HG02938 (cell line): Measurements from ENCODE around the gene SLC4A4.
A peak's percentile ranks its signal among the peaks of the same experiment; 100 is the strongest.

ENCODE experiments used
- ATAC-seq: cut with Tn5 transposase; IDR thresholded peaks from one replicate; pipeline ENCODE4 v1.9.1; 2021; ENCODE audit warnings: mild to moderate bottlenecking, moderate library complexity; ENCODE audit not compliant: unreplicated experiment

Gene SLC4A4

DNA sequence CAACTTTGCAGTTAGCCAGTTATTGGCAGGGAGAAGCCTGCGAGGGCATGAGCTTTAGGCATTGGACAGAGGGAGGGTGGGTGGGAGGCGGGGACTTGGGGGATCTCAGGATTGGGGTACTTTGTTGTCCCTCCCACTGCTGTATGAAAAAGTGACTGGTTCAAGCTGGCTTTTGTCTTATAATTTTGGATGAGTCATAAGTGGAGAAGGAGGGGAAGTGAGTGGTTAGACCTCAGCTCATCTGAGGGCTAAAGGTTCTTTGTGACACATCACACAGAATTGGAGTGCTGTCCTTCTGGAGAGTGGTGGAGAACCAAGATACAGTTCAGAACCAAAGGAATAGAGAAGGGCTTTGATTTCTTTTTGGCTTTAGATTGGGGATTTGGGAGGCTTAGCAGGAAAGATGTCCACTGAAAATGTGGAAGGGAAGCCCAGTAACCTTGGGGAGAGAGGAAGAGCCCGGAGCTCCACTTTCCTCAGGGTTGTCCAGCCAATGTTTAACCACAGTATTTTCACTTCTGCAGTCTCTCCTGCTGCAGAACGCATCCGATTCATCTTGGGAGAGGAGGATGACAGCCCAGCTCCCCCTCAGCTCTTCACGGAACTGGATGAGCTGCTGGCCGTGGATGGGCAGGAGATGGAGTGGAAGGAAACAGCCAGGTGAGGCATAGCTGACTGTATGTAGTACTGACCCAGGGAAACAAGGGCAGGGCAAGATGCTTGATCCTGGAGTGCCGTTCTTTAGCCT lies at the start of gene SLC4A4:
Gene SLC4A4, plus strand, starts transcription at position 175 of the 748 bp plus-strand sequence.
- peak; percentile 100 for ATAC-seq

DNA sequence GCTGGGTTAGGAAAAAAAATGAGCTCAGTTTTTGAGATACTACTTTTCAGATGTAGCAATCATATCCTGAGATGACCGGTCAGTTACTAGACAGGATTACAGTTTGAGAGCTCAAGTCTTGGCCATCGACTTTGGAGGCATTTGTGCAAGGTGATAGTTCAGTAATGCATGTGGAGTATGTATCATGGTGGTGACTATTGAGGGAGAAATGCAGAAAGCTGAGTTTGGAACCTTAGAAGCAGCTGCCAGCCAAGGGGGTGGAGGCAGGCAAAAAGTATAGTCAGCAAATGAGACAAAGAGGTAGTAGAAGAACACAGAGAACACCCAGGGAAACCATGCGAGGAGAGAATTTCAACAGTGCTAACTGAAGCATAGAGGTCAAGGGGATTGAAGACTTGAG lies 48.7 kb upstream of the SLC4A4 start:
- ATAC-seq = no peak

DNA sequence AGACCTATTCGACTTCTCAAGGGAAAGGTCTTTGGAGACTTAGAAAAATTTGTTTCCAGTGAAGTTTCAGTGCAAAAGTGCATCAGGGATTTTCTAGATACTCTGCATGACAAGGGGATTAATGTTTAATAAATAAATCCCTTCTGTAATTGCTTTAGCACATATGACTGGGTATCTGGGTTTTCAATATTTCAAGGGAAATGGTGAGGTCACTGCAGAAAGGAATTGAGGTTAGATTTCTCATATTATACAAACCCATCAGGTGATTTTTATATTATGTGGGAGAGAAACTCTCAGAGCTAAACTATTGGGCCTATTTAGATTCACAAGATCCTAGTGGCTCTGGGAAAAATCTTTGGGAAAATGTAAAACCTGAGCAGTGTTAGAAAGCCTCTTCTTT lies 48.3 kb upstream of the SLC4A4 start:
- no peak for ATAC-seq

DNA sequence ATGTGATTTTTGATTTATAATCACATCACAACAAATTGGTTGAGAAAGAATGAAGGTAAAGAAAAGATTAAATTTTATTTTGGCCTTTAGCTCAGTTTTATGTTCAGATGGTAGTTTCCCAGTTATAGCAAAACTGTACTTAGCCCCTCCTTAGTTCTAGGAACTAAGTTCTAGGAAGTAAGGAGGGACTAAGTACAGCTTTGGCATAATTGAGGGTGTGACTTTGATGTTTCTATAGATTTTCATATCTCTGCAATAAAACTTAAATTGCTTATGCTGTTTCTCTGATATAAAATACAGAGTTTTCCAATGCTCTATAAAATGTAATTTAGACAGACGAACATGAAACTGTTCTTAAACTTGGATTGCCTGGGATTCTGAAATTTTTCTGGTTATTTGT lies 46.6 kb upstream of the SLC4A4 start:
- ATAC-seq = no peak

DNA sequence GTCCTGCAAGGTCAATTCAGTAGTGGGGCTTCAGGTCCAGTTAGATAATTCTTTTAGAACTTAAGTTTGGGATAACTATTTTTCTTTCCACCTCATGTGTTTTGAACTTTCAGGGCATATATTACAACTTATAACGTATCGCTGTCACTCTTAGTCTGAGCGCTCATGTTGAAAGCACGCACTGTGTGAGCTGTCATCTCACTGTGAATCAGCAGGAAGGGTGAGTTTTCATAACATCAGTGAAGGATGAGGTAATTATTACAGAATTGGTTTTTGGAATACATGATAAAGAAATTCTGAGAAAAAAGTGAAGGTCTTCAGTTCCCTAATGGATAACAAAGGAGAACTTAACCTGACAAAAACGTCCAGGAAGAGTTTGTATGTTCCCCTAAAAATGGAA lies 45.1 kb upstream of the SLC4A4 start:
- ATAC-seq = no peak

DNA sequence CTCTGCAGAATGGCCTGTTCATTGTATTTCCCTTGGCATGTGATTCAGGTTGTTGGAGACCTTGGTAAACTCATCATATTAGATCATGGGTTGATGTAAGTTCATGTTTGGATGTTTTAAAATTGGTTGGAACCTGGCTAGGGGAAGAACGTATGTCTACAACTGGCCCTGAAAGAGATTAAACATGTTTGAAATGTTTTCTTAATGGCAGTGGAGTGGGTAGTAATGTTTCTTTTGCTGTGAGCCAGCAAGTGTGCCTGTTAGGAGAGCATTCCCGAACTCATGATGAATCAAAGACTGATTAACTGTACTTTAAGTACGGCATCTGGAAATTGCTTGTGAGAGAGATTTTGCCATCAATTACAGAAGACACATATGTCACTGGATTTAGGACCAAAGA lies 44.5 kb upstream of the SLC4A4 start:
- no peak for ATAC-seq

DNA sequence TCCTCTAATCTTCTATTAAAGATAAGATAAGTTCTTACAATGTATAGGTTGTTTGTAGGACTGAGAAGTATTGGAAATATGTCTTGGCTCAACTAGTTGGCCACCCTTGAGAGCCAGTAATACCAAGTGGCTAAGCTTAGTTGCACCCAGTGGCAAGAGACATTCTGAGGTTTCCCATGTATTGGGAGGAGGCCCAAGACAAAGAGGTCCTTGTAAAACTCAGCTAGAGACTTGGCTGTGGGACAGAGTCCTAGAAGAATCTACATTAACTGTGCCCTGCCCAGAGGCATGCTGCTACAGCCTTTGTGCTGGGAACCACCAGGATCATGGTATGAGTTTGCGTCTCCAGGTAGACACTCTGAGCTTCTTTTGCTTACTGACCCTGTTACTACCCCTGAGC lies 41.9 kb upstream of the SLC4A4 start:
- no peak for ATAC-seq

DNA sequence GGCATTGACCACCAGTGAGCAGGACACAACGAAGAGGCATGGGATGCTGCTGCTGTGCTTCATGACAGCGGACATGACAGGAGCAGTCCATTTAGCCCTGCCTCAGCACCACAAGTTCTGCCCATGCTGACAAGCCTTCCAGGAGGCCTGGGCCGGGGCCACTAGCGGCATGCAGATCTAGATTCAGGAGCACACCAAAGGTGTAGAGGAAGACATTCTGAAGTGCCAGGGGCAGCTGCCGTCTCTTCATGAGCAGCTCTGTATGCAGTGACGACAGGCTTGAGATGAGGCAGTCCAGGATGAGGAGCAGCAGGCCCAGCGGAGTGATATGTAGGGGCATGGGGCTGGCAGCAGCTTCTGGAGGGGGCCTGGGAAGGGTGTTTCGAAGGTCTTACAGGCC lies 38.5 kb upstream of the SLC4A4 start:
- ATAC-seq = no peak

DNA sequence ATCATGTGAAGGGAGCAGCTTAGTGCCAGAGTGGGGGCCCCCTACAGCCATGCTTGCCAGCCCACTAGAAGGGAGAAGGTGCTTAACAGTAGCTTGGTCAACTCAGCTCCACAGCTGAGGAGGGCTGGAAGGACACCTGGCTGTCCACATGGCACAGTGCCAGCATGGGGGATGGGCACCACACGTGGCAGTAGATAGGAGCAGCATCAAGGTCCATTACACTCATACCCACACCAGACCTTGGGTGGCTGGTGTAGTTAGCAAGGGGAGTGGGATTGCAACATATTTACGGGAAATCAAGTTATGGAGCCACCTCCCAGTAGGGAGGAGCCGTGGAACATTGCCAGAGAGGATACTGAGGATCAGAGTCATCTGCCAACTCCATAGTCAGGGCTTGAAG lies 37.9 kb upstream of the SLC4A4 start:
- no peak for ATAC-seq

DNA sequence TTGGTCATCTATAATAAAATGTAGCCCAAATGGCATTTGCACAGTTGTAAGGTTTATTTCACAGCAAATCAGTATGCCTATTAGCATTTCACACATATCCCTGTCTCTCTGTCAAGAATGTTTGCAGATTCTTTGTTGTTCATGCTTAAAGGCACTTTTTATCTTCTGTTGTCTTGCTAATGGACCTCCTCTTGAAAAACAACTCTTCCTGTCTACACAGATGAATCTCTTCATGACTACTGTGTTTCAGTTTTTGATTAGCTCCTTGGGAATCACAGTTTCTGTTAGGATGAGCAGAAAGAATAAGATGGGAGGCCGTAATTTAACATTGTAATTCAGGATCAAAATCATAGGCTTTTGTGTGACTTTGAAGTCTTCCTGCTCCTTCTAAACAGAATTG lies 35.5 kb upstream of the SLC4A4 start:
- no peak for ATAC-seq

DNA sequence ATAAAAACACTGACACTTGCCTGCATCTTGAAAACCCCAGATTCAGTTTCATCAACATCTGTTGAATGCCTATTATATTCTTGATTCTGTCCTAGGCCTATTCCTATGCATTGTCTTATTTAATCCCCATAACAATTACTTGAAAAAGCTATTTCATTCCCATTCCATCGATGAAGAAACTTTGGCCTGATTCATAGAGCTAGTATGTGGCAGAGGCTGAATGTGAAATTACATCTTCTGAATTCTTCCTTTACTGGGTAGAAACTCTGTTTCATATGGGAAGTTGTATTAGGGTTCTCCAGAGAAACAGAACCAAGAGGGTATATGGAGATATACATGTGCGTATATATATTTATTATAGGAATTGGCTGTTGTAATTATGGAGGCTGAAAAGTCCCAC lies 35.0 kb upstream of the SLC4A4 start:
- ATAC-seq = no peak

DNA sequence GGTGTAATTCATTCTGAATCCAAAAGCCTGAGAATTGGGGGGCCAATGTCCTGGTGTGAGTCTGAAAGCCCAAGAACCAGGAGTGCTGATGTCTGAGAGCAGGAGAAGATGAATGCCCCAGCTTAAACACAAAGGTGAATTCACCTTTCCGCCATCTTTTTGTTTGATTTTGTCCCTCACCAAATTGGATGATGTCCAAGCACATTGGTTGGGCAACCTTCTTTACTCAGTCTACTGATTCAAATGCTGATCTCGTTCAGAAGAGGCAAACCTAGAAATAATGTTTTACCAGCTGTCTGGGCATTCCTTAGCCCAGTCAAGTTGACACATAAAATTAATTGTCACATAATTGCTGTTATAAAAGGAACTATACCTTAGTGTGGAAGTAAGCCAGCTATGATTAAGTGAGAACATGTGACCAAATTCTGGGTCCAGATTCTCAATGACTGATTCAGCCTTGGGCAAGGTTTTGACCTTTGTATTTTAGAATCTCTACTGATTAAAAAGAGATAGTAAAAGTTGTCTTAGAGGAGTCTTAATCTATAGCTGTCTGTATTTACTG lies 34.5 kb upstream of the SLC4A4 start:
- no peak for ATAC-seq

DNA sequence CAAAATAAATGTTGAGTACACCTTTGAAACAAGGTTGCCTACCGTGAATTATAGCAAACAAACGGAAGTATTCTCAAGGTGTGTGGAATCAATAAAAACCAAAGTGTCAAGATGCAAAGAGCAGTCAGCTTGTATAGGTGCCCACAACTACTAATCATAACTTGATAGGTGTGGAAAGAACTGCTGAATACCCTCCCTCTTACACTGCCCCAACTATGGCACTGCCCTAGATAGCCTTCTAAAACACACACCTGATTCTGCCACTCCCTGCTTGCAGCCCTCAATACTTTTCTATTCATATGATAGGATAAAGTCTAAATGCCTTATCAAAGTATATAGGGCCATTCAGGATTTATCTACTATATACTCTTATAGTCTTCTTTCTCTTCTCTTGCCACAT lies 31.1 kb upstream of the SLC4A4 start:
- no peak for ATAC-seq

DNA sequence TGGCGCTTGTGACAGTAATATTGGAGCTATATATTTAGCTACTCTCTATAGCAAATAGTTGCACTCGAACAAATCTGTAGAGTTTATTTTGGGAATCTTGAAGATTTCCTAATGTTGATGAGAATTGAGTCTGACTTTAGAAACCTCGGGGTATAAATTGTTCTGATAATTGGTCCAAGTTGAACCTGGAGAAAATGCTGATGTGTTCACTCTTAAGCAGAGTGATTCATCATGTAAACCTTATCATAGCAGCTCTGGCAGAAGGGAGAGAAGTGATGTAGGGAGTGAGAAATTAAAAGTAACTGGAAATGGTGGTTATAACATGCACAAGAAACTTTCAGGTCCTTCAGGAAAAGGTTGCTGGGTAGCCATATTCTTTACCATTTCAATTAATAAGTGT lies 16.4 kb upstream of the SLC4A4 start:
- no peak for ATAC-seq

DNA sequence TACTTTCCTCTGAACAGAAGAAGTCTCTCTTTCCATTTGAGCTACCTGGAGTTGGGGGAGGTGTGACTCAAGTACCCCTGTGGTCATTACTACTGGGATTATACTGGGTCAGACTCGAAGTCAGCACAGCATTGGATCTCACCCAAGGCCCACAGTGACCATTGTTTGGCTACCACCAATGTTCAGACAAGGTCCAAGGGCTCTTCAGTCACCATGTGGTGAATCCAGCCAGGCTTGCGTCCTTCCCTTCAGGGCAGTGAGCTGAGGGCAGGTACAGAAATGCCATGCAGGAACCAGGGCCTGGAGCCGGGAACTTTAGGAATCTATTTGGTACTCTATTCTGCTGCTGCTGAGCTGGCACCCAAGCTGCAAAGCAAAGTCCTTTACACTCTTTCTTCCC lies 5.5 kb upstream of the SLC4A4 start:
- no peak for ATAC-seq

DNA sequence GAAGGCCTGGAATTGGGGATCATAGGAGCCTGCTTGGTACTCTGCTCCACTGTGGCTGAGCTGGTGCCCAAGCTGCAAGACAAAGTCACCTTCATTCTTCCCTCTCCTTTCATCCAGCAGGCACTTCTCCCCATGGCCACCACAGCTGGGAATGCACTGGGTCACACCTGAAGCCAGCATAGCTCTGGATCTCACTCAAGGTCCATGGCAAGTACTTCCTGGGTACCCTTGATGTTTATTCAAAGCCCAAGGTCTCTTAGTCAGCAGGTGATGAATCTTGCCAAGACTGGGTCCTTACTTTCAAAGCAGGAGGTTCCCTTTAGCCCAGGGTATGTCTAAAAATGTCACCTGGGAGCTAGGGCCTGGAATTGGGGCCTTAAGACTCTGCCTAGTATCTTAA lies 4.9 kb upstream of the SLC4A4 start:
- no peak for ATAC-seq

DNA sequence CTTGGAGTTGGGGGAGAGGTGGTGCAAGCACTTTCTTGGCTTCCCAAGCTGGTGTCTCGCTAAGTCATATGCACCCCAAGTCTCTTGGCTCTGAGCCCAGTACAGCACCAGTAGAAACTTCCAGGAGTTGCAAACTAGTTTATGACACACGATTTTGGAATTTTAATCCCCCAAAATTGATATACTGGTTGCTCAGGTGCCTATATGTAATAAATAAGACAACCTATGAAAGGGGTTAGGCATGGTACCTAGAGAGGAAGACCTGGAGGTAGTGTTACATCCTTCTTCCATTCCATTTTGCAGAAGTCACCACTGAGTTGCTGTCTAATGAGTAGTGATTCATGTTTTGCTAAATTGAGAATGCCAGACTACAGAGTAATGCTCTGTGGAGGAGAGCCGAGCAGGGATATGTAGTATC lies 4.3 kb upstream of the SLC4A4 start:
- ATAC-seq = no peak

DNA sequence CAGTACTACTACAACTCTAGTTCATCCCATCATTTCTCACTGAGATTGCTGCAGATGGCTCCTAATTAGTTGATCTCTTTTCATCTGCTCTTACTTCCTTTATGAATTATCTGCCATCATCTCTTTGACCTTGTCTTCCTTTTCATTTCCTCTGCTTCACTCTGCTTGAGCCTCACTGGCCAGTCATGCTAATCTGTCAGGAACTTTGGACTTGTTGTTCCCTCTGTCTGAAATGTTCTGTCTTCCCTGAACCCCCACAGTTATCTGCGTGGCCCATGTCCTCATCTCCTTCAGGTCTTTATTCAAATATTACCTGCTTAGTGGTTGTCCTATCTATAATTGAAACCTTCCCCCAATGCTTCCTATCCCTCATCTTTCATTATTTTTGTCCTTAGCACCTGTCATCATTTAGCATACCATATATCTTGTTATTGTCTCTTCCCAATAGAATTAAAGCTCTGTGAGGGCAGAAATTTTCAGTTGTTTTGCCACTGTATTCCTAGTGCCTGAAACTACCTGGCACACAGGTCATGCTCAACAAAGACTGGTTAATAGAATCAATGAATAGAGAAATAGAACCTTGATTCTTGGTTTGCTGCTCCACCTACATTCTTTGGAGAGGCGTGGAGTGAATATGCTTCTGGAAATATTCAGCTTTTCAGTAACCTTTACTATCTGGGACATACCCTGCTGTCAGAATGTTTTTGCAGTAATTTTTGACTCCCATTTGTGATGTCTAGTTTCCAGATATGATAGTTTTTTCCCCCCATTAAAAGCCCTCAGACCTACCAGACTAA lies 5.0 kb downstream of the SLC4A4 start:
- ATAC-seq = no peak

DNA sequence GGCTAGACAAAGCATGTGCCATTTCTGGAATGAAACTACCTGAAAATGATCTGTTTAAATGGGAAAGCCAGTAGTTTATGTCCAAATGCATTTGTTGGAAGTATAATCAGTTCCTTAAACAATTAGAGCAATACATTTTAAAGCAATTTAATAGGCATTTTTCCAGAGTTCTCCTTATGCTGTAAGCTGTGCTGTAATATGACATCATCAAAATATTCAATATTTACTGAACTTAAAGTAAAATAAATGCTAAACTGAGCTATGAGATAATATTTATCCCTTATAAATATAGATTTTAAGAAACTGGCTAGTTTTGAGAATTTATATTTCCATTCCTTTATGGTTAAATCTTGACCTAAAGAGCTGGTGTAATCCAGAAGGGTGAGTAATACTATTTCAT lies 7.9 kb downstream of the SLC4A4 start:
- ATAC-seq = no peak

DNA sequence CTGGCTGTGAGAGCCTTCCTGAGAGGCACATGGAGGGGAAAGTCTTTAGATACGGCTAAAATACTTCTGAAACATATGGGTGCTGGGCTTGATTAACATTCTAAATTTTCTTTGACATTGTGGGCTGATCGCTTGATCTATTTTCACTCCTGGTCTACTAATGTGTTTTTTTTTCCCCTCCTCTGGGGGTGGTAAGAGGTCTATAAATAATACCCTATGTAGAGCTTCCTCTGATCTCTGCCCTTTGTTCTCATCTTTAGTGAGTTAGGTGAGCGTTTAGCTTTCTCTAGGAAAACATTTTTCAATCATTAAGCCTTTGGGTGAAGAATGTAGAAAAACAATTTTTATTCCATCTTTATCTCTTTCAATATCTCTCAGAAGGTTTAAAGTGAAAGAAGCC lies 9.8 kb downstream of the SLC4A4 start:
- ATAC-seq = no peak

DNA sequence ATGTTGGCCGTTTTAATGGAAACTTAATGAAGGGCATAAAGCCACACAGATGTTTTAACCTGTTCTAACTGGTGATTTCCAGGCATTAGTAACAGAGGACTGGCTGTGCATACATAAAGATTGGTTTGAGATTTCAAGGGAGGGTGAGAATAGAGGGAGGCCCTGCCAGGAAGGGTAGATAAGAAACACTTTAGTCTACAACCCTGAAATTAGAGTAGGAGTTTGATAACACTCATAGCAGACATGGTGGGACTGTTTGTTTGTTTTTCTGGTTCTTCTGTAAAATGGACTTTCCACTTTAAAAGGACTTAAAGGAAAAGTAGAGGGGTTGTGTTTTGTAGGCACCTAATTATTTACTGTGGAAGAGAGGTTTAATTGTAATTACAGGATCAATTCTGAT lies 16.2 kb downstream of the SLC4A4 start:
- ATAC-seq = no peak

DNA sequence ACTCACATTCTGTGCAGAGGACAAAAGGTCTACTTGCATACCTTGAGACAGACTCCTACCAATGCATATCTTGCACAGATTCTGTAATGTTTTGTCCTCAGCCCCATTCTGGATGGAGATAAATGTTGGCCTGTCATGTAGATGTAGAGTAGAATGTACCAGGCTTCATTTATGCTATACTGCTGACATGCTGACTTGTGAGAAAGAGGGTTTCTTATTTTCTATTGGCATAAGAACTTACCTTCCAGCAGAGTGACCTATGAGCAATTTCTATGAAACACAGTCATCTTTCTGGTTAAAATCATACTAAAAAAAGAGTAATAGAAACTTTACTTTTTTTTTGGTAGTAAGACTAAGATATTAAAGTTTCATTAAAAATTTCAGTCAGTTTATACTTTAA lies 17.2 kb downstream of the SLC4A4 start:
- no peak for ATAC-seq
